ENCODE results near the gene OR1N1. TPM values are rescaled to one million over a fixed set of nuclear protein-coding genes. Genes with fewer than 3 reads are reported as not detected.

OR1N1 gene
- total RNA-seq: not detected in 2 replicates

GRCh38 chr9:122527193-122527592 lies at the start of gene OR1N1:
Gene OR1N1, minus strand, starts transcription at chr9:122527293. Its CDS starts 0 bp downstream, at chr9:122527293.

GRCh38 chr9:122552812-122553211 lies 25.7 kb upstream of the OR1N1 start, which contains the start of gene OR1N2:
Gene OR1N2, plus strand, starts transcription at chr9:122553112. Its CDS starts 100 bp downstream, at chr9:122553212.

GRCh38 chr9:122518841-122519240 lies 8.3 kb downstream of the OR1N1 start, which contains the start of gene OR1J4:
Gene OR1J4, plus strand, starts transcription at chr9:122519141. Its CDS starts 0 bp downstream, at chr9:122519141.

GRCh38 chr9:122510502-122510901 lies 16.6 kb downstream of the OR1N1 start, which contains the start of gene OR1J2:
Gene OR1J2, plus strand, starts transcription at chr9:122510802. Its CDS starts 0 bp downstream, at chr9:122510802.

GRCh38 chr9:122477826-122478225 lies 49.3 kb downstream of the OR1N1 start, which contains the start of gene OR1J1:
Gene OR1J1, minus strand, starts transcription at chr9:122477926. Its CDS starts 0 bp downstream, at chr9:122477926.

Other genes starting within 250 kb of the OR1N1 start
- gene PTGS1, start 156.3 kb downstream of the OR1N1 start, total RNA-seq: 38.4 and 138 TPM in 2 replicates
- not detected in 2 replicates for gene OR1J1, start 49.4 kb downstream of the OR1N1 start, total RNA-seq
- 0.53 TPM in 1 of 2 replicates, not detected in the other for gene OR1J2, start 16.5 kb downstream of the OR1N1 start, total RNA-seq
- gene OR1J4, start 8.2 kb downstream of the OR1N1 start, total RNA-seq: not detected in 2 replicates
- gene OR1N2, start 25.8 kb upstream of the OR1N1 start, total RNA-seq: 0.13 TPM in 1 of 2 replicates, not detected in the other
- gene OR1L8, start 56.1 kb upstream of the OR1N1 start, total RNA-seq: 0.12 and 0.13 TPM in 2 replicates
- 0.26 TPM in 1 of 2 replicates, not detected in the other for gene OR1Q1, start 87.4 kb upstream of the OR1N1 start, total RNA-seq
- 0.06 and 0.26 TPM in 2 replicates for gene OR1B1, start 130.3 kb upstream of the OR1N1 start, total RNA-seq
- gene OR1L1, start 134.4 kb upstream of the OR1N1 start, total RNA-seq: not detected in 2 replicates
- gene OR1L3, start 147.8 kb upstream of the OR1N1 start, total RNA-seq: not detected in 2 replicates
- gene OR1L4, start 196.7 kb upstream of the OR1N1 start, total RNA-seq: not detected in 2 replicates
- gene OR1L6, start 215.0 kb upstream of the OR1N1 start, total RNA-seq: not detected in 2 replicates